Neutrophil (primary cell): ENCODE measurements around the gene HPGD.

ENCODE experiments used
- H3K27ac ChIP-seq: fragments of 200-600 bp; sonication (generic); 2 replicates; pipeline ENCODE4 v1.5.1; 2016; ENCODE audit warnings: mild to moderate bottlenecking, moderate library complexity
- H3K27me3 ChIP-seq: fragments of 200-600 bp; sonication (generic); 2 replicates; pipeline ENCODE4 v1.6.0; 2016; ENCODE audit warnings: mild to moderate bottlenecking
- H3K36me3 ChIP-seq: fragments of 200-600 bp; sonication (generic); 2 replicates; pipeline ENCODE4 v1.5.1; 2017
- H3K4me1 ChIP-seq, 2 experiments: fragments of 200-600 bp in 1 of 2; sonication (generic) in 1 of 2; 1 replicate in 1 of 2; 2 replicates in 1 of 2; pipeline versions ENCODE4 v1.5.1 to v1.6.1; 2013 to 2016; ENCODE audit warnings: low read depth in 1 of 2, low read length in 1 of 2, mild to moderate bottlenecking in 1 of 2, moderate library complexity in 1 of 2; ENCODE audit not compliant: control insufficient read depth in 1 of 2, insufficient read depth in 1 of 2
- H3K4me3 ChIP-seq, 2 experiments: fragments of 200-600 bp in 1 of 2; sonication (generic) in 1 of 2; 1 replicate in 1 of 2; 2 replicates in 1 of 2; pipeline ENCODE4 v1.5.1; 2013 to 2016; ENCODE audit warnings: low read depth in 1 of 2, low read length in 1 of 2, mild to moderate bottlenecking in 1 of 2, moderate library complexity in 1 of 2
- H3K9me3 ChIP-seq: fragments of 200-600 bp; sonication (generic); 2 replicates; pipeline ENCODE4 v1.5.1; 2016
- CTCF ChIP-seq: fragments of 200-600 bp; sonication (generic); IDR thresholded peaks from 2 replicates; pipeline ENCODE4 v1.5.1; 2016; ENCODE audit warnings: antibody characterized with exemption

The HPGD gene

GRCh38 chr4:174505892-174506291 lies 16.4 kb downstream of the HPGD start:
- Histone ChIP-seq H3K27ac (no peak overlapping the region), H3K36me3 (no peaks in the 10 kb centered on the region), H3K4me1 (no peaks in the 10 kb centered on the region), H3K4me3 (no peak overlapping the region), H3K9me3 (no peaks in the 10 kb centered on the region), H3K27me3 (no peaks in the 10 kb centered on the region)
- no peak for TF ChIP-seq CTCF

- Histone ChIP-seq H3K36me3 (no peaks in the 10 kb centered on the region), H3K27ac (no peak overlapping the region), H3K27me3 (no peaks in the 10 kb centered on the region), H3K4me1 (no peaks in the 10 kb centered on the region), H3K9me3 (no peaks in the 10 kb centered on the region), H3K4me3 (no peak overlapping the region)
- no peak for TF ChIP-seq CTCF
These were observed 17.3 kb downstream of the HPGD start for GRCh38 chr4:174505007-174505406.

- Histone ChIP-seq H3K27ac (no peak overlapping the region), H3K27me3 (no peaks in the 10 kb centered on the region), H3K9me3 (no peaks in the 10 kb centered on the region), H3K36me3 (no peaks in the 10 kb centered on the region), H3K4me3 (no peak overlapping the region), H3K4me1 (no peaks in the 10 kb centered on the region)
- no peak for TF ChIP-seq CTCF
These were observed 19.1 kb downstream of the HPGD start for GRCh38 chr4:174503079-174503715.

GRCh38 chr4:174496631-174497432 lies 25.5 kb downstream of the HPGD start:
- Histone ChIP-seq H3K4me3 (no peak overlapping the region), H3K36me3 (no peaks in the 10 kb centered on the region), H3K27me3 (no peaks in the 10 kb centered on the region), H3K27ac (no peak overlapping the region), H3K4me1 (no peaks in the 10 kb centered on the region), H3K9me3 (no peaks in the 10 kb centered on the region)
- no peak for TF ChIP-seq CTCF

GRCh38 chr4:174495626-174496025 lies 26.7 kb downstream of the HPGD start:
- Histone ChIP-seq H3K4me3 (no peak overlapping the region), H3K4me1 (no peaks in the 10 kb centered on the region), H3K36me3 (no peaks in the 10 kb centered on the region), H3K9me3 (no peaks in the 10 kb centered on the region), H3K27me3 (no peaks in the 10 kb centered on the region), H3K27ac (no peak overlapping the region)
- no peak for TF ChIP-seq CTCF
